ENCODE measurements around the gene SLC7A8.
A peak's percentile ranks its signal among the peaks of the same experiment; 100 is the strongest.

Gene SLC7A8

DNA sequence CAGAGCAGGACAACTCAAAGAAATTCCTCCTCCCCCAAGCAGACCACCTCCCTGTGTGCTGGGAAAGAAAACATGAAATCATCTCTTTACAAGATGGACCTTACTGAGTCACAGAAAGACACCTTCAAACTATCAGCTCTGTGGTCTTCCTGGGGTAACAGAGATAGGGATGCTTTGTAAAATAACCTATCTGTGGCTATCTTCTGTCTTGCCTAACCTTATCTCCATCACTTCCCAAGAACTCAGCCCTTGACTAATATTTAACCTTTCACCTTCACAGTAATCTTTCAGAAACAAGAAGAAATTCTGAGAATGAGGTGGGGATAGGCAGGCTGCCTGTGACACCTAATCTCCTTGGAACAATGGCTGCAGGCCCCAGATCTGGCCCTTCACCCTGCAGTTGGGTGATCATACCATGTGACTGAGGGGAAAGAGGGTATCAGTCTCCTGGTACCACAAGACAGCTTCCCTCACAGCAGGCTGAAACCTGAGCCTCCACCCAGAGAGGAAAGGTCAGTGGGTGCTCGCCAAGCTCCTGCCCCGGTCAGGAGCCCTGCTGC, 37.0 kb downstream of the SLC7A8 start:
- no peak for TF ChIP-seq CREB1 (IDR thresholded peaks at IDR 0.05; ENCODE audit: low read depth)
- TF ChIP-seq, protein P1, sequence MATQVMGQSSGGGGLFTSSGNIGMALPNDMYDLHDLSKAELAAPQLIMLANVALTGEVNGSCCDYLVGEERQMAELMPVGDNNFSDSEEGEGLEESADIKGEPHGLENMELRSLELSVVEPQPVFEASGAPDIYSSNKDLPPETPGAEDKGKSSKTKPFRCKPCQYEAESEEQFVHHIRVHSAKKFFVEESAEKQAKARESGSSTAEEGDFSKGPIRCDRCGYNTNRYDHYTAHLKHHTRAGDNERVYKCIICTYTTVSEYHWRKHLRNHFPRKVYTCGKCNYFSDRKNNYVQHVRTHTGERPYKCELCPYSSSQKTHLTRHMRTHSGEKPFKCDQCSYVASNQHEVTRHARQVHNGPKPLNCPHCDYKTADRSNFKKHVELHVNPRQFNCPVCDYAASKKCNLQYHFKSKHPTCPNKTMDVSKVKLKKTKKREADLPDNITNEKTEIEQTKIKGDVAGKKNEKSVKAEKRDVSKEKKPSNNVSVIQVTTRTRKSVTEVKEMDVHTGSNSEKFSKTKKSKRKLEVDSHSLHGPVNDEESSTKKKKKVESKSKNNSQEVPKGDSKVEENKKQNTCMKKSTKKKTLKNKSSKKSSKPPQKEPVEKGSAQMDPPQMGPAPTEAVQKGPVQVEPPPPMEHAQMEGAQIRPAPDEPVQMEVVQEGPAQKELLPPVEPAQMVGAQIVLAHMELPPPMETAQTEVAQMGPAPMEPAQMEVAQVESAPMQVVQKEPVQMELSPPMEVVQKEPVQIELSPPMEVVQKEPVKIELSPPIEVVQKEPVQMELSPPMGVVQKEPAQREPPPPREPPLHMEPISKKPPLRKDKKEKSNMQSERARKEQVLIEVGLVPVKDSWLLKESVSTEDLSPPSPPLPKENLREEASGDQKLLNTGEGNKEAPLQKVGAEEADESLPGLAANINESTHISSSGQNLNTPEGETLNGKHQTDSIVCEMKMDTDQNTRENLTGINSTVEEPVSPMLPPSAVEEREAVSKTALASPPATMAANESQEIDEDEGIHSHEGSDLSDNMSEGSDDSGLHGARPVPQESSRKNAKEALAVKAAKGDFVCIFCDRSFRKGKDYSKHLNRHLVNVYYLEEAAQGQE (IDR thresholded peaks at IDR 0.05; ENCODE audit: low read depth): 0 out of 2 replicates have a peak, but pooled peaks have one; percentile 23
- TF ChIP-seq, protein P2, sequence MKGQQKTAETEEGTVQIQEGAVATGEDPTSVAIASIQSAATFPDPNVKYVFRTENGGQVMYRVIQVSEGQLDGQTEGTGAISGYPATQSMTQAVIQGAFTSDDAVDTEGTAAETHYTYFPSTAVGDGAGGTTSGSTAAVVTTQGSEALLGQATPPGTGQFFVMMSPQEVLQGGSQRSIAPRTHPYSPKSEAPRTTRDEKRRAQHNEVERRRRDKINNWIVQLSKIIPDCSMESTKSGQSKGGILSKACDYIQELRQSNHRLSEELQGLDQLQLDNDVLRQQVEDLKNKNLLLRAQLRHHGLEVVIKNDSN (IDR thresholded peaks at IDR 0.05): no peak
- TF ChIP-seq ZBTB7A (IDR thresholded peaks at IDR 0.05; ENCODE audit: low read depth): no peak

DNA sequence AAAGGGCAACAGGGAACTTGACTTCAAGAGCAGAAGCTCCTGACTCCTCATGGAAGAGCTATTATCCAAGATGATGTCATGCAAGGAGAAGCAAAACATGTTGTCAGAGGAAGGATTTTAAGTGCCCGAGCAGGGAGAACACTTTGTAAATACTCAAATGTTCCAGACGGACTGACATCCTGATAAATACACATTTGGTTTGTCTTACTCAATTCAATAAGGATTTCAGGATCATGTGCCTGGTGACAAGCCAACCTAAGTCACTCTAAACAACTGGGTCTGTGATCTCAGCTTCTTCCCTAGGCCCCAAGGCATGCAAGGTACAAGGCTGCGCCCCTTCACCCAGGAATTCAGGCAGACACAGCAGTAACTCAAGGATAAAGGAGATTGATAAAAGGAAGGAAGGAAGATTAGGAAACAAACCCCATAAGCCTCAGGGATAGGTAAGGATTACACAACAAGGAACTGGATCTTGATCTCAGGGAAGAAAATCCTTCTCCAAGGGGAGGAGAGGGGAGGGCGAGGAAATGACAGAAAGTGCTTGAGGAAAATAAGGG, 37.6 kb downstream of the SLC7A8 start:
- no peak for TF ChIP-seq TCF12 (IDR thresholded peaks at IDR 0.05; ENCODE audit: low read depth)
- TF ChIP-seq YY1 (IDR thresholded peaks at IDR 0.05; ENCODE audit: low read depth): no peak
- no peak for TF ChIP-seq TAF1 (IDR thresholded peaks at IDR 0.05; ENCODE audit: low read depth)
- TF ChIP-seq, protein P1 (IDR thresholded peaks at IDR 0.05; ENCODE audit: low read depth): no peak
- TF ChIP-seq, protein P2 (IDR thresholded peaks at IDR 0.05): no peak
- TF ChIP-seq TEAD4 (IDR thresholded peaks at IDR 0.05): no peak
- TF ChIP-seq RAD21 (IDR thresholded peaks at IDR 0.05; ENCODE audit: low read depth): no peak
- TF ChIP-seq CEBPB (IDR thresholded peaks at IDR 0.05): no peak

DNA sequence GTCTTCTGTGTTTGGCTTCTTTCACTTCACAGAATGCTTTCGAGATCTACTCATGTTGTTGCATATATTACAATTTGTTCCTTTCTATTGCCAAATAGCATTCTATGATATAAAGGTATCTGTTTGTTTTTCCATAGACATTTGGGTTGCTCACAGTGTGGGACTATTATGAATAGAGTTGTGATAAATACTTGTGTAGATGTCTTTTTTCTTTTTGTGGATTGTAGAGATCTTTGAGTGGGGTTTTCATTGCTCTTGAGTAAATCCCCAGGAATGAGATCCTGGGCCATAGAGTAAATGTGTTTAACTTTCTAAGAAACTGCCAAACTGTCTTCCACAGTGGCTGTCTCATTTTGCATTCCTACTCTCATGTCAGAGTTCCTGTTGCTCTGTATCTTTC, 39.5 kb downstream of the SLC7A8 start:
- TF ChIP-seq NFIC (IDR thresholded peaks at IDR 0.05): no peak
- TF ChIP-seq RAD21 (IDR thresholded peaks at IDR 0.05; ENCODE audit: low read depth): no peak
- TF ChIP-seq FOXM1 (IDR thresholded peaks at IDR 0.05; ENCODE audit: borderline replicate concordance, low read depth): no peak

DNA sequence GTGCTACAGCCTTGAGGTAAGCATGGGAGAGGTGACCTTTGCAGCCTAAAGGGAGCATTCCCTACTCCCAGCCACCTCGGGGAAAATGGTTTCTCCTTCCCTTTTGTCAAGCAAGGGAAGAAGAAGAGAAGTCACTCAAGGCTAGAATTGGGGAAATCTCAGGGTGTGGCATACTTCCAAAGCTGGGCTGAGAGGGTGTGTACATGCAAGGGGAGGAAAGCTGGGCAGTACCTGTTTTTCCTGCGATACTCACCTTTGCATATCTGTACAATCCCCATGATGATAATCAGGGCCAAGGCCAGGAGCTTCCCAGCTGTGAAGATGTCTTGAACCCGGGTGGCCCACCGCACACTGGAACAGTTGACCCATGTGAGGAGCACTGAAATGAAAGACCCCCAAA, 40.6 kb downstream of the SLC7A8 start:
- no peak for TF ChIP-seq TEAD4 (IDR thresholded peaks at IDR 0.05)
- TF ChIP-seq, protein P1 (IDR thresholded peaks at IDR 0.05; ENCODE audit: low read depth): no peak
- TF ChIP-seq ZBTB7A (IDR thresholded peaks at IDR 0.05; ENCODE audit: low read depth): no peak
- no peak for TF ChIP-seq YY1 (IDR thresholded peaks at IDR 0.05; ENCODE audit: low read depth)
- no peak for TF ChIP-seq EP300 (IDR thresholded peaks at IDR 0.05; ENCODE audit: borderline replicate concordance)
- no peak for TF ChIP-seq EGR1 (IDR thresholded peaks at IDR 0.05)
- no peak for TF ChIP-seq FOXM1 (IDR thresholded peaks at IDR 0.05; ENCODE audit: borderline replicate concordance, low read depth)
- TF ChIP-seq, protein P2 (IDR thresholded peaks at IDR 0.05): no peak
- TF ChIP-seq CEBPB (IDR thresholded peaks at IDR 0.05): no peak
- TF ChIP-seq TCF12 (IDR thresholded peaks at IDR 0.05; ENCODE audit: low read depth): no peak
- TF ChIP-seq NFIC (IDR thresholded peaks at IDR 0.05): no peak

DNA sequence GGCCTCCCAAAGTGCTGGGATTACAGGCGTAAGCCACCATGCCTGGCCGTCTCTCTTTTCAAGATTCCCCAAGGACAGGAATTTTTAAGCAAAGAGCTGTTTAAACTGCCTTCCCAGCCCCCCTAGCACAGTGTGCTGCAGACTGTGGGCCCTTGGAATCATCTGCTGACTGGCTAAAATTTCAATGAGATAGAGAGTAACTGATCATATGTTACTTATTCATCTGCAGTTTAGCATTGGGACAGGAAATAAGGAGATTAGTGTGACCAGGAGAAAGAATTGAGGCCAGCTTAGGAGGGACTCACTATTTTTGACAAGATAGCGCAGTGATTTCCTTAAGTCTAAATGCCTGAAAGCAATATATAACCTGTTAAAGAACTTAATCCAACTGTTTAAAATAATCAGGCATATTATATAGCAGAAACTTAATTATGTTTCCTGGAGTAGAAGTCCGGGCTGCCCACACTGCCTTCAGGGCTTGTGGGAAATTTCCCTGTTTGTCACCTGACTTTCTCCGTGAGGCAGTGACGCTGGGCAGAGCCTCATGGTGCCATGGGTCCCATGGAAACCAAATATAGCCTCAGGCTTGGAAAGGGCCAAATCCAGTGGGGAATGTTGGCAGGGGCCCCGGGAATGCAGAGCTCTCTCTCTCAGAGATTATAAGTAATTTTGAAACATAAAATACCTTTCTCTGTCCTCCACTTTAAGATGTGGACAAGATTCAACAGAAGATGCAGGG, 41.6 kb downstream of the SLC7A8 start:
- TF ChIP-seq, protein P2 (IDR thresholded peaks at IDR 0.05): peak; percentile 67
- no peak for TF ChIP-seq ZBTB7A (IDR thresholded peaks at IDR 0.05; ENCODE audit: low read depth)

All from Ishikawa (cell line).